Glomerular endothelial cell (primary cell): ENCODE measurements around the gene HTR3C. TPM values are rescaled to one million over a fixed set of nuclear protein-coding genes. Genes with fewer than 3 reads are reported as not detected.
"Not testable (repeated sequence)": the region's sequence is repeated elsewhere in the genome, so short reads cannot be mapped to it uniquely, and the experiment has no call there.

Source experiments
- DNase-seq: peaks from one replicate; pipeline ENCODE4 v3.0.0-alpha.2; 2011; ENCODE audit warnings: low read depth, low spot score; ENCODE audit errors: extremely low read depth
- total RNA-seq: library from RNA; depleted of rRNA; stranded (reverse); fragments of >200 nt; gene quantifications from 2 replicates; pipeline ENCODE4 v1.2.3, GENCODE V29; 2015

The HTR3C gene
- total RNA-seq, result not detected in 2 replicates

- no peak for DNase-seq
Observed at GRCh38 chr3:184052767-184053166, at the start of gene HTR3C. HTR3C (plus strand) TSS chr3:184053047; CDS start chr3:184053081, 34 bp downstream.

GRCh38 chr3:184003187-184003967 is 49.5 kb upstream of the HTR3C start:
- no peak for DNase-seq

- DNase-seq, result no peak
Observed at GRCh38 chr3:184004476-184004875, 48.4 kb upstream of the HTR3C start.

- no peak for DNase-seq
Observed at GRCh38 chr3:184005941-184006507, 46.8 kb upstream of the HTR3C start.

- DNase-seq, result not testable (repeated sequence)
Observed at GRCh38 chr3:184007143-184007813, 45.6 kb upstream of the HTR3C start.

- DNase-seq, result no peak
Observed at GRCh38 chr3:184008161-184008560, 44.7 kb upstream of the HTR3C start.

- no peak for DNase-seq
Observed at GRCh38 chr3:184011230-184011876, 41.5 kb upstream of the HTR3C start.

- DNase-seq, result no peak
Observed at GRCh38 chr3:184011937-184012889, 40.6 kb upstream of the HTR3C start.

GRCh38 chr3:184015381-184016019 is 37.3 kb upstream of the HTR3C start:
- no peak for DNase-seq

GRCh38 chr3:184016169-184016570 is 36.7 kb upstream of the HTR3C start:
- DNase-seq, result no peak

- no peak for DNase-seq
Observed at GRCh38 chr3:184016811-184017671, 35.8 kb upstream of the HTR3C start.

GRCh38 chr3:184017672-184018423 is 35.0 kb upstream of the HTR3C start, which contains the start of gene ABCC5:
ABCC5 (minus strand) TSS chr3:184017884; CDS start chr3:184014392, 3,492 bp downstream.
- peak; percentile 51 for DNase-seq

GRCh38 chr3:184018424-184018973 is 34.3 kb upstream of the HTR3C start:
- no peak for DNase-seq

- no peak for DNase-seq
Observed at GRCh38 chr3:184022323-184022722, 30.5 kb upstream of the HTR3C start.

GRCh38 chr3:184025256-184025655 is 27.6 kb upstream of the HTR3C start:
- DNase-seq, result not testable (repeated sequence)

GRCh38 chr3:184028275-184028890 is 24.5 kb upstream of the HTR3C start:
- DNase-seq, result not testable (repeated sequence)

- DNase-seq, result no peak
Observed at GRCh38 chr3:184029443-184029842, 23.4 kb upstream of the HTR3C start.
